ENCODE results near the gene VEZF1.

GRCh38 chr17:57948555-57949420 lies 39.3 kb downstream of the VEZF1 start:
- TF ChIP-seq CTCF (conservative IDR thresholded peaks at IDR 0.05), result no peak
- no peak for TF ChIP-seq EZH2 (IDR thresholded peaks at IDR 0.05; ENCODE audit: low read depth)
